Nephron (organoid): Measurements from ENCODE around the gene KCNT1.
"Not testable (repeated sequence)": the region's sequence is repeated elsewhere in the genome, so short reads cannot be mapped to it uniquely, and the experiment has no call there.

ENCODE experiments used
- H3K27ac Mint-ChIP-seq, 3 experiments: 2 replicates each; pipeline ENCODE4 v1.8.0; 2020; ENCODE audit warnings: mixed read lengths in 3 of 3, mild to moderate bottlenecking in 2 of 3, moderate library complexity in 1 of 3
- H3K27me3 Mint-ChIP-seq: 2 replicates; pipeline ENCODE4 v1.8.0; 2021; ENCODE audit warnings: low read depth, mild to moderate bottlenecking, moderate library complexity, mixed read lengths
- H3K36me3 Mint-ChIP-seq: 2 replicates; pipeline ENCODE4 v1.8.0; 2020; ENCODE audit warnings: low read depth, mixed read lengths
- H3K4me1 Mint-ChIP-seq: 2 replicates; pipeline ENCODE4 v1.8.0; 2020; ENCODE audit warnings: mixed read lengths
- H3K4me3 Mint-ChIP-seq, 3 experiments: 2 replicates each; pipeline ENCODE4 v1.8.0; 2020; ENCODE audit warnings: mild to moderate bottlenecking in 3 of 3, mixed read lengths in 3 of 3, moderate library complexity in 2 of 3
- H3K9me3 Mint-ChIP-seq: 2 replicates; pipeline ENCODE4 v1.8.0; 2020; ENCODE audit warnings: mixed read lengths
- CTCF ChIP-seq, 3 experiments: fragments of 200-600 bp; sonication (generic); IDR thresholded peaks; one replicate each; pipeline ENCODE4 v1.5.0; 2021; ENCODE audit warnings: antibody characterized with exemption in 3 of 3; ENCODE audit not compliant: unreplicated experiment in 3 of 3

Gene KCNT1

GRCh38 chr9:135664801-135665794 lies 36.9 kb upstream of the KCNT1 start:
- Mint-ChIP-seq H3K27me3 (peaks cover 5% of the 10 kb centered on the region), H3K36me3 (no peaks in the 10 kb centered on the region), H3K4me1 (peaks cover 19% of the 10 kb centered on the region), H3K27ac (no peak overlapping the region), H3K9me3 (peaks cover 5% of the 10 kb centered on the region), H3K4me3 (no peak overlapping the region)
- no peak for TF ChIP-seq CTCF (IDR thresholded peaks at IDR 0.05; ENCODE audit: unreplicated experiment in 3 of 3)

- Mint-ChIP-seq H3K27me3 (peaks cover 5% of the 10 kb centered on the region), H3K27ac (no peak overlapping the region), H3K36me3 (no peaks in the 10 kb centered on the region), H3K9me3 (peaks cover 5% of the 10 kb centered on the region), H3K4me3 (no peak overlapping the region), H3K4me1 (peaks cover 19% of the 10 kb centered on the region)
- no peak for TF ChIP-seq CTCF (IDR thresholded peaks at IDR 0.05; ENCODE audit: unreplicated experiment in 3 of 3)
Measured at GRCh38 chr9:135665795-135666189, 36.2 kb upstream of the KCNT1 start.

GRCh38 chr9:135666534-135667462 lies 35.2 kb upstream of the KCNT1 start:
- Mint-ChIP-seq H3K27me3 (peaks cover 5% of the 10 kb centered on the region), H3K36me3 (no peaks in the 10 kb centered on the region)
- TF ChIP-seq CTCF (IDR thresholded peaks at IDR 0.05; ENCODE audit: unreplicated experiment in 3 of 3), result no peak

GRCh38 chr9:135667463-135668001 lies 34.5 kb upstream of the KCNT1 start:
- peaks cover 5% of the 10 kb centered on the region for H3K27me3 Mint-ChIP-seq
- TF ChIP-seq CTCF (IDR thresholded peaks at IDR 0.05; ENCODE audit: unreplicated experiment in 3 of 3), result no peak
- H3K4me3 Mint-ChIP-seq, result no peak overlapping the region
- H3K4me1 Mint-ChIP-seq, result peaks cover 10% of the 10 kb centered on the region
- peaks cover 5% of the 10 kb centered on the region for H3K9me3 Mint-ChIP-seq
- H3K27ac Mint-ChIP-seq, result no peak overlapping the region
- no peaks in the 10 kb centered on the region for H3K36me3 Mint-ChIP-seq

More at GRCh38 chr9:135666534-135667462, 35.2 kb upstream of the KCNT1 start:
- no peak overlapping the region for H3K27ac Mint-ChIP-seq
- peaks cover 17% of the 10 kb centered on the region for H3K4me1 Mint-ChIP-seq
- no peak overlapping the region for H3K4me3 Mint-ChIP-seq
- peaks cover 5% of the 10 kb centered on the region for H3K9me3 Mint-ChIP-seq

- not testable (repeated sequence) for H3K4me1 Mint-ChIP-seq, H3K36me3 Mint-ChIP-seq, H3K4me3 Mint-ChIP-seq, H3K9me3 Mint-ChIP-seq, H3K27ac Mint-ChIP-seq
- H3K27me3 Mint-ChIP-seq, result peaks cover 13% of the 10 kb centered on the region
Measured at GRCh38 chr9:135669018-135669417, 33.0 kb upstream of the KCNT1 start.
